HL-60/S4 (cell line): ENCODE results near the gene OSBPL2.

Source experiments
- in situ Hi-C: fragments of 300-500 bp; cut with MboI; formaldehyde crosslinking; loops from 2 replicates; pipeline ENCODE4 v1.14.3; 2022; ENCODE audit warnings: low sequenced_read_pairs

OSBPL2 gene

GRCh38 chr20:62219992-62220665, 18.2 kb upstream of the OSBPL2 start, which contains the start of gene HRH3:
HRH3 (minus strand) TSS chr20:62220278; CDS start chr20:62219970, 308 bp downstream.
- in situ Hi-C loops: no loop called here

GRCh38 chr20:62220666-62221568, 17.4 kb upstream of the OSBPL2 start:
- in situ Hi-C loops: no loop called here

- in situ Hi-C loops: no loop called here
Measured at GRCh38 chr20:62222266-62222850, 16.0 kb upstream of the OSBPL2 start.

DNA sequence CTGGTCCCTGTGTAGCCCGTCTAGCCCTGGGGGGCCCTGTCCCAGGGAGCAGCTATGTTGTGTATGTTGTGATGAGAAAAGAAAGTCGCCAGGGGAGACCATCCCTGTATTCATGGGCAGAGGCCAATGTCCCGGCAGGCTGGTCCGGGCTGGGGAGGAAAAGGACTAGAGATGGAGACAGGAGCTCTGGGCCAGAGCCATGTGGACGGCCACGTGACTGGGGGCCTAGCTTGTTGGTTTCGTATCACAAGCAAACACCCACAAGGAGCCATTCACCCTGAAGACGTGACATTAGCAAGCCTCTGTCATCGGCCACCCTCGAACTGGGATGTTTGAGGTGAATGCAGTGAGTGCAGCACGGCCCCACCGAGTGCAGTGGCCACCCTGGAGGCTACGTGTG, 15.3 kb upstream of the OSBPL2 start:
- in situ Hi-C loops: no loop called here

GRCh38 chr20:62223571-62223970, 14.8 kb upstream of the OSBPL2 start:
- in situ Hi-C loops: no loop called here

DNA sequence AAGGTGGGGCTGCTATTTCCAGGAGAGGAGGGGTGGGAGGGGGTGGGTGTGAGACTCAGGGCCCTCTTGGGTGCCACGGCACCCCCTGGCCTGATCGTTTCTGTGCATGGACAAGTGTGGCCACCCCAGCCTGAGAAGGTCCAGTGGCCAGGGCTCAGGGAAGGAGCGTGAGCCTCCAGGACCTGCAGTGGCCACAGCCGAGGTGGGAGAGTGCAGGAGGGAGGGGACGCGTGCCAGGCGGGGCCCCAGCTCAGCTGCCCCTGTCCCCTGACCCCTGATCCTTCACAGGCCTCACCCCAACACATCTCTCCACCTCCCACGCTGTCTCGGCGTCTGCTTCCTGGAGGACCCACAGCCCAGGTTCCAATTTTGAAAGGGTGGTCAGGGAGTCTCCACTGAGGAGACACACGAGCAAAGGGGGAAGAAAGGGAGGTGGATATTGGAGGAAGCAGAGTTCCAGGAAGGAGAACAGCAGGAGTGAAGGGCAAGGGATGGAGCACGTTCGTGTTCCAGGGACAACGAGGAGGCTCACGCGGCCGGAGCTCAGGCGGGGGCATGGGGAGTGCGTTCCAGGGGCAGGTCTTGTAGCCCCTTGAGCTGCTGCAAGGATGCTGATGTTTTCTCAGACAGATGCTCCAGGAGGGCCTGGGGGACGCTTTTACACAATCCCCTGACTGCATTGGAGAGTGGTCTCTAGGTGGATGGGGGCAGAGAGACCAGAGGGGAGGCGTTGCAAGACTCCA, 14.0 kb upstream of the OSBPL2 start:
- in situ Hi-C loops: no loop called here

DNA sequence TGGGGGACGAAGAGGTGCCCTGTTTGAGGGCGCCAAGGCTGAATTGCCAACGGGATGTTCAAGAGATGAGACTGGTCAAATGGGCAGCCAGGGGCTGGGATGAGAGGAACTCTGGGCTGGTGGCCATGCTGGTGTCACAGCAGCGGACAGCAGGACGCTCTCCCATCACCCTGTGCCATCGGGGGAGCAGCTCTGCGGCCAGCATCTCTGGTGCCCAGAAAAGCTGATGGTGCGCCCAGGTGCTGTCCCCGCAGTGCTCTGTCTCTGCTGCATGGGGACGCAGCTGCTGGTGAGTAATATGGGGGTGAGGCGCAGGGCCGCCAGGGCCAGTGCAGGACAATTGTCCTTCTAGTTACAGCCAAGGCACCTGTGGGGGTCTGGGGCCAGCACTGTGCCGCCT, 13.3 kb upstream of the OSBPL2 start:
- in situ Hi-C loops: no loop called here

GRCh38 chr20:62225820-62226635, 12.3 kb upstream of the OSBPL2 start:
- in situ Hi-C loops: no loop called here

DNA sequence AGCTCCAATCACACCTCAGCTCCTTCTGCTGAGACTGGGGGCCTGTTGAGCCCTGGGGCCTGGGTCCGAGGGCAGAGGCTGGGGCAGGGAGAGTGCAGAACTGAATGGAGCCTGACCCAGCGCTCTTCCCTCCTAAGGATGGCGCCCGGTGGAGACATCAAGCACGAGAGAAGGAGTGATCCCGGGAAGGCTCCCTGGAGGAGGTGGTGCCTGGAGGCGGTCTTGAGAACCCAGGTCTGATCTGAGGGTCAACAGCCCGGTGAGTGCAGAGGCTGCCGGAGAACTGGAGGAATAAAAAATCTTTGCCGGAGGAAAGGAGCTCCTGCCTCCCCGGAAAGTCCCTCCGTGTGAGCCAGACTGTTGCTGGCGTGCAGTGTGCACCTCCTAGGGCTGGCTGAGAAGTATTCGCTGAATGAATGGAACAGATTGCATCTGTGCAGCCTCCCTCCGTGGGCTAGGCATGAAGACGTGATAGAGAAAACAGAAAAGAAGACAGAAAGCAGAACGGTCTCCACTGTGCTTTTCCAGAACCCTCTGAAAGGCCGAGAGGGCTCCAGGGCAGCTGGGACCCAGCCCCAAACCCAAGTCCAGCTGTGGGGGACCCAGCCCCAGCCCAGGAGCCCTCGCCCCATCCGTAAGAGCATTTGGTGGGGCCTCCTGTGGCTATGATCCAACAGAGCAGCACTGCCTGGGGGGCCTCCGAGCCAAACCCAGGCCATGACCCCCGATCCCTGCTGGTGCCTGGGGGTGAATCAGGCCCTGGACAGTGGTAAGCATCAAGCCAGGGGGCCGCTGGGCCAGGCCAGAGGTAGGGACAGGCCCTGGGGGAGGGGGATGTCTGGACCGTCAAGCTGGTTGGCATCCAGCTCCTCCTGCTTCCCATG, 11.4 kb upstream of the OSBPL2 start:
- in situ Hi-C loops: no loop called here

- in situ Hi-C loops: no loop called here
Measured at GRCh38 chr20:62227591-62227976, 10.7 kb upstream of the OSBPL2 start.

GRCh38 chr20:62227977-62228958, 10.1 kb upstream of the OSBPL2 start:
- in situ Hi-C loops: no loop called here

GRCh38 chr20:62228982-62229545, 9.3 kb upstream of the OSBPL2 start:
- in situ Hi-C loops: no loop called here

- in situ Hi-C loops: no loop called here
Measured at GRCh38 chr20:62229667-62230066, 8.7 kb upstream of the OSBPL2 start.

DNA sequence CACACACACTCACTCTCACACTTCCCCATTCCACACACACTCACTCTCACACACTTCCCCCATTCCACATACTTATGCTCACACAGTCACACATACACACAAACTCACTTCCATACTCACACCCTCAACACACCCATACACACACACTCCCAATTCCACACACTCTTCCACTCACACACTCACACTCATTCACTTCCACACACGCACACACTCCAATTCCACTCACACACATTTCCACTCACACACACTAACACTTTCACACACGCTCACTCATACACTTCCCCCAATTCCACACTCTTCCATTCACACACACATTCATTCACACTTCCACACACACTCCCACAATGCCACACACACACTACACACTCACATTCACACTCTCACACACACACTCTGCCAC, 8.0 kb upstream of the OSBPL2 start:
- in situ Hi-C loops: no loop called here

GRCh38 chr20:62230696-62231095, 7.6 kb upstream of the OSBPL2 start:
- in situ Hi-C loops: no loop called here

- in situ Hi-C loops: no loop called here
Measured at GRCh38 chr20:62231292-62231691, 7.0 kb upstream of the OSBPL2 start.

GRCh38 chr20:62232194-62232593, 6.1 kb upstream of the OSBPL2 start:
- in situ Hi-C loops: no loop called here
